Non-pigmented ciliary epithelial cell (primary cell): Measurements from ENCODE around the gene LRMDA.
"Not testable (repeated sequence)": the region's sequence is repeated elsewhere in the genome, so short reads cannot be mapped to it uniquely, and the experiment has no call there.

Source experiments
- DNase-seq: peaks from one replicate; pipeline ENCODE4 v3.0.0-alpha.2; 2010; ENCODE audit warnings: low read depth

Gene LRMDA

GRCh38 chr10:75589895-75590654, 158.7 kb downstream of the LRMDA start:
- no peak for DNase-seq

- no peak for DNase-seq
Measured at GRCh38 chr10:75592151-75592787, 160.8 kb downstream of the LRMDA start.

GRCh38 chr10:75592791-75593643, 161.6 kb downstream of the LRMDA start:
- no peak for DNase-seq

GRCh38 chr10:75593692-75594556, 162.5 kb downstream of the LRMDA start:
- no peak for DNase-seq

- no peak for DNase-seq
Measured at GRCh38 chr10:75596930-75597620, 165.7 kb downstream of the LRMDA start.

- DNase-seq: no peak
Measured at GRCh38 chr10:75597773-75598440, 166.5 kb downstream of the LRMDA start.

- DNase-seq: no peak
Measured at GRCh38 chr10:75598998-75599397, 167.6 kb downstream of the LRMDA start.

- no peak for DNase-seq
Measured at GRCh38 chr10:75599875-75600648, 168.6 kb downstream of the LRMDA start.

- no peak for DNase-seq
Measured at GRCh38 chr10:75600833-75601232, 169.4 kb downstream of the LRMDA start.

GRCh38 chr10:75602341-75602740, 170.9 kb downstream of the LRMDA start:
- DNase-seq: no peak

GRCh38 chr10:75605096-75605495, 173.7 kb downstream of the LRMDA start:
- no peak for DNase-seq

GRCh38 chr10:75605795-75606194, 174.4 kb downstream of the LRMDA start:
- not testable (repeated sequence) for DNase-seq

- no peak for DNase-seq
Measured at GRCh38 chr10:75606203-75606779, 174.9 kb downstream of the LRMDA start.

- no peak for DNase-seq
Measured at GRCh38 chr10:75607576-75607975, 176.2 kb downstream of the LRMDA start.

- DNase-seq: no peak
Measured at GRCh38 chr10:75610183-75610582, 178.8 kb downstream of the LRMDA start.

- DNase-seq: no peak
Measured at GRCh38 chr10:75611172-75611992, 180.0 kb downstream of the LRMDA start.

GRCh38 chr10:75611993-75612372, 180.6 kb downstream of the LRMDA start:
- DNase-seq: no peak

GRCh38 chr10:75612904-75613684, 181.7 kb downstream of the LRMDA start:
- no peak for DNase-seq
